HepG2 (cell line): ENCODE results near the gene SFMBT1. TPM values are rescaled to one million over a fixed set of nuclear protein-coding genes. Genes with fewer than 3 reads are reported as not detected.

Source experiments
- ATAC-seq: fragments of 200-7000 bp; cut with Tn5 transposase; 3 replicates; pipeline ENCODE4 v1.9.1; 2020; ENCODE audit warnings: mild to moderate bottlenecking, moderate library complexity
- BruUV-seq: library from RNA; stranded (reverse); fragments of 400-500 nt; replicated peaks from 2 replicates; lab custom pipeline; 2021; lab: Mats Ljungman, UMichigan
- CTCF ChIA-PET: fragments of 300-600 bp; formaldehyde crosslinking; extraction: SDS; loops from one replicate; lab custom pipeline; 2021; ENCODE audit warnings: low total read pairs, inconsistent platforms, low intra/inter-chr PET ratio; lab: Yijun Ruan, JAX
- POLR2A ChIA-PET: fragments of 350-600 bp; sonication (Branson Sonifier 250); formaldehyde crosslinking; loops from one replicate; lab custom pipeline; 2020; ENCODE audit warnings: antibody characterized with exemption, inconsistent platforms; lab: Yijun Ruan, JAX
- DNase-seq: peaks from one replicate; pipeline ENCODE4 v3.0.0-alpha.2; 2015; ENCODE audit warnings: low spot score
- FAIRE-seq: peaks from 3 replicates; lab custom pipeline; 2011; peaks lifted over from hg19 to GRCh38; lab: Jason Lieb, UNC
- H2AFZ ChIP-seq: one replicate; pipeline ENCODE4 v1.6.1; 2011; ENCODE audit warnings: low read length, inconsistent platforms
- H3K27ac ChIP-seq: fragments of 300-600 bp; 3 replicates; pipeline ENCODE4 v1.8.0; 2011; ENCODE audit warnings: mixed run types, mild to moderate bottlenecking, mixed read lengths, low read length, inconsistent platforms; ENCODE audit not compliant: insufficient read depth; ENCODE audit errors: extremely low read length
- H3K27me3 ChIP-seq, 2 experiments: fragments of 200-600 bp in 1 of 2; 2 replicates in 1 of 2; 3 replicates in 1 of 2; pipeline versions ENCODE4 v1.6.0 to v1.8.0; 2011; ENCODE audit warnings: low read length in 2 of 2, mild to moderate bottlenecking in 2 of 2, moderate library complexity in 2 of 2, inconsistent platforms in 1 of 2; ENCODE audit not compliant: insufficient read depth in 2 of 2, control insufficient read depth in 1 of 2
- H3K36me3 ChIP-seq, 2 experiments: fragments of 200-600 bp in 1 of 2; replicated peaks in 1 of 2; 2 replicates in 1 of 2; 3 replicates in 1 of 2; pipeline versions ENCODE4 v1.5.1 to v1.8.0; 2011; ENCODE audit warnings: low read length in 2 of 2, inconsistent platforms in 1 of 2; ENCODE audit not compliant: insufficient read depth in 2 of 2, control insufficient read depth in 1 of 2
- H3K4me1 ChIP-seq: 2 replicates; pipeline ENCODE4 v1.5.1; 2012; ENCODE audit warnings: low read length, inconsistent platforms; ENCODE audit not compliant: insufficient read depth
- H3K4me2 ChIP-seq: 2 replicates; pipeline ENCODE4 v1.6.0; 2011; ENCODE audit warnings: low read depth, low read length, inconsistent platforms
- H3K4me3 ChIP-seq, 3 experiments: fragments of 200-600 bp in 1 of 3; sonication (generic), shearing (Covaris generic) in 1 of 3; replicated peaks in 1 of 3; 2 replicates each; pipeline ENCODE4 v1.5.1; 2011 to 2016; ENCODE audit warnings: low read length in 3 of 3, inconsistent platforms in 2 of 3, low read depth in 2 of 3, mild to moderate bottlenecking in 2 of 3, control low read depth in 1 of 3, mixed read lengths in 1 of 3; ENCODE audit not compliant: insufficient read depth in 1 of 3
- H3K79me2 ChIP-seq: one replicate; pipeline ENCODE4 v1.6.1; 2011; ENCODE audit warnings: low read length, inconsistent platforms; ENCODE audit not compliant: insufficient read depth
- H3K9ac ChIP-seq: 2 replicates; pipeline ENCODE4 v1.6.0; 2011; ENCODE audit warnings: mild to moderate bottlenecking, low read depth, low read length, inconsistent platforms; ENCODE audit not compliant: insufficient read depth
- H3K9me3 ChIP-seq: 2 replicates; pipeline ENCODE4 v1.5.1; 2012; ENCODE audit warnings: mild to moderate bottlenecking, low read length
- H4K20me1 ChIP-seq: 2 replicates; pipeline ENCODE4 v1.6.0; 2011; ENCODE audit warnings: inconsistent platforms, mild to moderate bottlenecking, low read length, moderate library complexity; ENCODE audit not compliant: insufficient read depth
- CEBPB ChIP-seq: IDR thresholded peaks from 2 replicates; pipeline ENCODE4 v1.6.1; 2011; ENCODE audit warnings: low read depth, low read length, improper control_type of control experiment, borderline replicate concordance
- CEBPG ChIP-seq: IDR thresholded peaks from 2 replicates; pipeline ENCODE4 v1.6.1; 2016
- GATAD2A ChIP-seq: IDR thresholded peaks from 2 replicates; pipeline ENCODE4 v1.6.1; 2016
- KLF13 ChIP-seq: sonication (generic); formaldehyde crosslinking; IDR thresholded peaks from 2 replicates; pipeline ENCODE4 v1.4.0; 2020; ENCODE audit warnings: mild to moderate bottlenecking, missing genetic modification reagents
- NRL ChIP-seq: sonication (generic); formaldehyde crosslinking; IDR thresholded peaks from 2 replicates; pipeline ENCODE4 v1.5.0; 2020; ENCODE audit warnings: missing genetic modification reagents, mild to moderate bottlenecking, moderate library complexity, borderline replicate concordance
- TEAD3 ChIP-seq: optimal IDR thresholded peaks from 2 replicates; pipeline ENCODE3; 2016; ENCODE audit warnings: borderline replicate concordance
- ZNF652 ChIP-seq: IDR thresholded peaks from 2 replicates; pipeline ENCODE4 v1.6.1; 2016; ENCODE audit warnings: low read depth, borderline replicate concordance
- WGBS: methylation state at CpG from one replicate; pipeline ENCODE4 v1.1.6; 2017; ENCODE audit warnings: low lambda C conversion rate; 5-methylcytosine and 5-hydroxymethylcytosine counted together
- in situ Hi-C: cut with HindIII; loops from 2 replicates; pipeline ENCODE4 v1.10.0; 2017; ENCODE audit warnings: low pct_unique_long_range_greater_than_20kb; ENCODE audit not compliant: extremely low pct_ligation_motif_present
- intact Hi-C: fragments of 100-400 bp; cut with micrococcal nuclease; formaldehyde crosslinking; loops from one replicate; pipeline ENCODE4 v1.10.0; 2022; ENCODE audit not compliant: unreplicated experiment
- polyA plus RNA-seq, 8 experiments: library from polyadenylated mRNA; depleted of rRNA in 3 of 8; stranded (reverse) in 7 of 8; unstranded in 1 of 8; fragments of >200 nt; fragmentation: Illumina TruSeq in 4 of 8; extraction: Trizol in 4 of 8; gene quantifications; 2 replicates each; pipeline versions ENCODE4 v1.2.1 to v1.2.3, GENCODE V29; 2011 to 2016; ENCODE audit warnings: low read depth in 4 of 8, missing spikeins in 1 of 8, mixed read lengths in 1 of 8; ENCODE audit not compliant: insufficient read depth in 1 of 8
- total RNA-seq, 5 experiments: library from RNA; depleted of rRNA; stranded (reverse); fragments of >200 nt; fragmentation: Illumina TruSeq; extraction: Trizol; gene quantifications; 2 replicates each; pipeline ENCODE4 v1.2.3, GENCODE V29; 2016; ENCODE audit warnings: low read depth in 1 of 5

SFMBT1 gene
- total and polyA plus RNA-seq, 2 of the 13 experiments (the other 11 are each of a cell fraction or from before 2014, with no cell fraction given) = 3.8 to 12.8 TPM

GRCh38 chr3:53049987-53050386, 4.1 kb upstream of the SFMBT1 start:
- DNase-seq (no peak), ATAC-seq (peak; percentile 59), FAIRE-seq (peak; percentile 66)
- Histone ChIP-seq H3K27ac (no peak overlapping the region), H3K9me3 (no peaks in the 10 kb centered on the region), H4K20me1 (no peaks in the 10 kb centered on the region), H3K4me1 (peaks cover 21% of the 10 kb centered on the region), H3K4me2 (peak overlapping the region; percentile 55), H3K4me3 (0 out of 6 replicates have a peak overlapping the region, but pooled peaks of 2 of the 3 experiments have one; percentile 3 to 13), H3K36me3 (no peaks in the 10 kb centered on the region), H2AFZ (no peak overlapping the region), H3K27me3 (no peaks in the 10 kb centered on the region; a peak in 1 of 5 replicates), H3K9ac (no peak overlapping the region), H3K79me2 (no peaks in the 10 kb centered on the region)
- intact Hi-C loops (loop anchor here (10.0 kb wide), 1 partner anchor 75 kb away; no protein-coding TSS in a partner anchor), in situ Hi-C loops (no loop called here)
- POLR2A ChIA-PET = no interaction called here
- WGBS = 0% methylated on average over 7 of the region's 8 CpGs
- CTCF ChIA-PET = no interaction called here
- BruUV-seq = no TSS peak
- TF ChIP-seq NRL (CRISPR knock-in tag) (no peak), ZNF652 (peak; percentile 70; the same call in 1 of the 2 replicates), KLF13 (CRISPR knock-in tag) (no peak), TEAD3 (CRISPR knock-in tag) (peak; percentile 63), CEBPG (CRISPR knock-in tag) (peak; percentile 68), GATAD2A (CRISPR knock-in tag) (0 out of 2 replicates have a peak, but pooled peaks have one; percentile 16), CEBPB (peak; percentile 86)
